ENCODE data around the gene C1QTNF7. TPM values are rescaled to one million over a fixed set of nuclear protein-coding genes. Genes with fewer than 3 reads are reported as not detected.

The C1QTNF7 gene
- total RNA-seq, 4 donors from 2014 or later, result 1.2 to 9.5 (median 3.2) TPM

DNA sequence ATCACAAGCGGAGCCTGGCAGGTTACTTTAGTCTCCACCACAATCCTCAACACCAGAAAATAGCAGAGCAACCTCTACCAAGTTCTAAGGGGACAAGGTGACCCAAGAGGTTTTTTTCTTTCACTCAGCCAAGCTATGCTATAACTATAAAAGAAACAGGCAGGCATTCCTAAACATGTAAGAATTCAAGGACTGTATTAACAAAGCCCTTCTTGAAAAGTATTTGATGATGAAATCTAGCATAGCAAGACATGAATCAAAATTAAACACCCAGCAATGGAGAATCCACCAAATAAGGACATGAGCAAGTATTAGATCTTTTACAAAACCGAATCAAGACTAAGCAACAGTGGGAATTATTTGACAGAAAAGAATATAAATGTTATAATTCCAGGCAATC lies 25.7 kb upstream of the C1QTNF7 start:
- Histone ChIP-seq H3K4me3 (replicated peaks in 1 of 3) (no peak overlapping the region), H3K27me3 (no peaks in the 10 kb centered on the region), H3K27ac (no peak overlapping the region), H3K9me3 (no peaks in the 10 kb centered on the region), H3K36me3 (no peaks in the 10 kb centered on the region), H3K4me1 (peaks cover 0 to 22% of the 10 kb centered on the region in 2 donors)
- DNase-seq, result no peak
- no peak for TF ChIP-seq POLR2A (IDR thresholded peaks at IDR 0.05)
- TF ChIP-seq, protein P1, sequence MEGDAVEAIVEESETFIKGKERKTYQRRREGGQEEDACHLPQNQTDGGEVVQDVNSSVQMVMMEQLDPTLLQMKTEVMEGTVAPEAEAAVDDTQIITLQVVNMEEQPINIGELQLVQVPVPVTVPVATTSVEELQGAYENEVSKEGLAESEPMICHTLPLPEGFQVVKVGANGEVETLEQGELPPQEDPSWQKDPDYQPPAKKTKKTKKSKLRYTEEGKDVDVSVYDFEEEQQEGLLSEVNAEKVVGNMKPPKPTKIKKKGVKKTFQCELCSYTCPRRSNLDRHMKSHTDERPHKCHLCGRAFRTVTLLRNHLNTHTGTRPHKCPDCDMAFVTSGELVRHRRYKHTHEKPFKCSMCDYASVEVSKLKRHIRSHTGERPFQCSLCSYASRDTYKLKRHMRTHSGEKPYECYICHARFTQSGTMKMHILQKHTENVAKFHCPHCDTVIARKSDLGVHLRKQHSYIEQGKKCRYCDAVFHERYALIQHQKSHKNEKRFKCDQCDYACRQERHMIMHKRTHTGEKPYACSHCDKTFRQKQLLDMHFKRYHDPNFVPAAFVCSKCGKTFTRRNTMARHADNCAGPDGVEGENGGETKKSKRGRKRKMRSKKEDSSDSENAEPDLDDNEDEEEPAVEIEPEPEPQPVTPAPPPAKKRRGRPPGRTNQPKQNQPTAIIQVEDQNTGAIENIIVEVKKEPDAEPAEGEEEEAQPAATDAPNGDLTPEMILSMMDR (IDR thresholded peaks at IDR 0.05), result no peak
- intact Hi-C loops (cut with DNase I), result no loop called here
- 78 to 80% methylated on average over 2 of the region's 2 CpGs for WGBS, 2 donors

GRCh38 chr4:15402974-15403373 lies 24.9 kb upstream of the C1QTNF7 start:
- no peaks in the 10 kb centered on the region for H3K36me3 ChIP-seq
- WGBS, 2 donors, result 76 to 82% methylated on average over 2 of the region's 2 CpGs
- no peak for DNase-seq
- H3K4me1 ChIP-seq, result peaks cover 0 to 22% of the 10 kb centered on the region in 2 donors
- intact Hi-C loops (cut with DNase I), result no loop called here
- no peaks in the 10 kb centered on the region for H3K27me3 ChIP-seq
- H3K4me3 ChIP-seq (replicated peaks in 1 of 3), result no peak overlapping the region
- TF ChIP-seq POLR2A (IDR thresholded peaks at IDR 0.05), result no peak
- TF ChIP-seq, protein P1 (IDR thresholded peaks at IDR 0.05), result no peak
- no peaks in the 10 kb centered on the region for H3K9me3 ChIP-seq
- H3K27ac ChIP-seq, result no peak overlapping the region

GRCh38 chr4:15405018-15405417 lies 22.8 kb upstream of the C1QTNF7 start:
- no peaks in the 10 kb centered on the region for H3K36me3 ChIP-seq
- H3K4me1 ChIP-seq, result peaks cover 0 to 18% of the 10 kb centered on the region in 2 donors
- H3K4me3 ChIP-seq (replicated peaks in 1 of 3), result no peak overlapping the region
- no peaks in the 10 kb centered on the region for H3K9me3 ChIP-seq
- DNase-seq, result no peak
- TF ChIP-seq, protein P1 (IDR thresholded peaks at IDR 0.05), result no peak
- no peak for TF ChIP-seq POLR2A (IDR thresholded peaks at IDR 0.05)
- no peaks in the 10 kb centered on the region for H3K27me3 ChIP-seq
- WGBS, 2 donors, result 76 to 82% methylated on average over 4 of the region's 4 CpGs
- no peak overlapping the region for H3K27ac ChIP-seq
- intact Hi-C loops (cut with DNase I), result no loop called here

GRCh38 chr4:15410750-15411149 lies 17.1 kb upstream of the C1QTNF7 start:
- WGBS, 2 donors, result 52 to 55% methylated on average over 6 of the region's 6 CpGs
- intact Hi-C loops (cut with DNase I), result no loop called here
- Histone ChIP-seq H3K9me3 (no peaks in the 10 kb centered on the region), H3K36me3 (no peaks in the 10 kb centered on the region), H3K27me3 (no peaks in the 10 kb centered on the region), H3K4me3 (replicated peaks in 1 of 3) (no peak overlapping the region), H3K4me1 (no peaks in the 10 kb centered on the region), H3K27ac (no peak overlapping the region)
- no peak for TF ChIP-seq POLR2A (IDR thresholded peaks at IDR 0.05)
- TF ChIP-seq, protein P1 (IDR thresholded peaks at IDR 0.05), result no peak
- DNase-seq, result no peak

- Histone ChIP-seq H3K27me3 (no peaks in the 10 kb centered on the region), H3K36me3 (no peaks in the 10 kb centered on the region), H3K27ac (no peak overlapping the region), H3K4me3 (replicated peaks in 1 of 3) (no peak overlapping the region), H3K4me1 (no peaks in the 10 kb centered on the region), H3K9me3 (no peaks in the 10 kb centered on the region)
- 68 to 79% methylated on average over 5 of the region's 5 CpGs for WGBS, 2 donors
- DNase-seq, result no peak
- TF ChIP-seq POLR2A (IDR thresholded peaks at IDR 0.05), result no peak
- TF ChIP-seq, protein P1 (IDR thresholded peaks at IDR 0.05), result no peak
- intact Hi-C loops (cut with DNase I), result no loop called here
These were observed 15.4 kb upstream of the C1QTNF7 start for GRCh38 chr4:15412461-15412860.
